ENCODE results near the gene RHEX. TPM values are rescaled to one million over a fixed set of nuclear protein-coding genes. Genes with fewer than 3 reads are reported as not detected.

RHEX gene
- polyA plus RNA-seq, 3 donors, result not detected

GRCh38 chr1:206004826-206005225 is 48.1 kb upstream of the RHEX start:
- no peaks in the 10 kb centered on the region for H3K27me3 ChIP-seq (ENCODE audit: control insufficient read depth in 2 of 2, insufficient read depth in 2 of 2, low read length in 2 of 2)
- Mint-ChIP-seq H3K36me3 (no peaks in the 10 kb centered on the region), H3K27me3 (ENCODE audit: low read depth in 3 of 3) (no peaks in the 10 kb centered on the region), H3K4me1 (peaks cover 65% of the 10 kb centered on the region), H3K4me3 (no peak overlapping the region), H3K9me3 (no peaks in the 10 kb centered on the region), H3K27ac (peak overlapping the region in 2 of 7 donors; percentile 9 to 39)
- no peaks in the 10 kb centered on the region for H3K9me3 ChIP-seq (replicated peaks in 1 of 2; ENCODE audit: control insufficient read depth in 1 of 2, insufficient read depth in 1 of 2, low read length in 2 of 2)
- TF ChIP-seq, protein P1, sequence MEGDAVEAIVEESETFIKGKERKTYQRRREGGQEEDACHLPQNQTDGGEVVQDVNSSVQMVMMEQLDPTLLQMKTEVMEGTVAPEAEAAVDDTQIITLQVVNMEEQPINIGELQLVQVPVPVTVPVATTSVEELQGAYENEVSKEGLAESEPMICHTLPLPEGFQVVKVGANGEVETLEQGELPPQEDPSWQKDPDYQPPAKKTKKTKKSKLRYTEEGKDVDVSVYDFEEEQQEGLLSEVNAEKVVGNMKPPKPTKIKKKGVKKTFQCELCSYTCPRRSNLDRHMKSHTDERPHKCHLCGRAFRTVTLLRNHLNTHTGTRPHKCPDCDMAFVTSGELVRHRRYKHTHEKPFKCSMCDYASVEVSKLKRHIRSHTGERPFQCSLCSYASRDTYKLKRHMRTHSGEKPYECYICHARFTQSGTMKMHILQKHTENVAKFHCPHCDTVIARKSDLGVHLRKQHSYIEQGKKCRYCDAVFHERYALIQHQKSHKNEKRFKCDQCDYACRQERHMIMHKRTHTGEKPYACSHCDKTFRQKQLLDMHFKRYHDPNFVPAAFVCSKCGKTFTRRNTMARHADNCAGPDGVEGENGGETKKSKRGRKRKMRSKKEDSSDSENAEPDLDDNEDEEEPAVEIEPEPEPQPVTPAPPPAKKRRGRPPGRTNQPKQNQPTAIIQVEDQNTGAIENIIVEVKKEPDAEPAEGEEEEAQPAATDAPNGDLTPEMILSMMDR (IDR thresholded peaks at IDR 0.05), result no peak
- peaks cover 53 to 58% of the 10 kb centered on the region in 2 donors for H3K4me1 ChIP-seq (ENCODE audit: control insufficient read depth in 1 of 2, insufficient read depth in 2 of 2, low read length in 2 of 2)
- H3K9ac ChIP-seq (ENCODE audit: insufficient read depth, low read length, poor library complexity, severe bottlenecking), result no peak overlapping the region
- H3K36me3 ChIP-seq (replicated peaks in 1 of 2; ENCODE audit: control insufficient read depth in 1 of 2, insufficient read depth in 2 of 2, low read length in 2 of 2), result no peaks in the 10 kb centered on the region
- no peak for DNase-seq
- peaks cover 7% of the 10 kb centered on the region for H3K79me2 ChIP-seq (ENCODE audit: insufficient read depth, low read length)
- H3K27ac ChIP-seq (ENCODE audit: low read depth in 1 of 2, low read length in 2 of 2), result no peak overlapping the region
- intact Hi-C loops (cut with micrococcal nuclease), result no loop called here
- no peak overlapping the region for H3K4me3 ChIP-seq (replicated peaks in 1 of 3; ENCODE audit: low read depth in 2 of 3, low read length in 3 of 3)
- no peak overlapping the region for H3K4me2 ChIP-seq (replicated peaks; ENCODE audit: extremely low read depth, low read length, poor library complexity, severe bottlenecking)
- 89% methylated on average over 12 of the region's 12 CpGs for WGBS (ENCODE audit: insufficient coverage)
- H4K20me1 ChIP-seq (ENCODE audit: insufficient read depth, low read length), result no peaks in the 10 kb centered on the region
- H2AFZ ChIP-seq (ENCODE audit: insufficient read depth, low read depth, low read length, poor library complexity, severe bottlenecking), result no peak overlapping the region

DNA sequence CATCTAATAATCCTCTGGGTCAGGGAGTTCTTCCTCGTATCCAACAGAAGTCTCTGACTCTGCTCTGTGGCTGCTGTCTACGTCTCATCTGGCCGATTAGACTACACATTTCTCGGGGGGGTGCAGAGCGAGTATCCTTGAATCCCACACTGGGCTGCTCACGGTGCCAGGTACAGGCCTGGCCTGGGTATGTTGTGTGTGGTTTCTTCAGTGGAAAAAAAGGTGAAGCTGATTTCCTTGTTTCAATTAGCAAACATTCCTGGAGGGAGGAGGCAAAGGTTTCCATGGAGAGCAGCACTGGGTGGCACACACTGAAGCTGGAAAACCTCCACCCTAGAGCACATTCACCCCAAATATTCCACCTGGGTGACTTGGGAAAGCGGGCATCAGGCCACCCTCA is 47.7 kb upstream of the RHEX start:
- Mint-ChIP-seq H3K27me3 (ENCODE audit: low read depth in 3 of 3) (no peaks in the 10 kb centered on the region), H3K36me3 (no peaks in the 10 kb centered on the region), H3K27ac (peak overlapping the region in 5 of 7 donors; percentile 0 to 68 (median 12)), H3K9me3 (no peaks in the 10 kb centered on the region), H3K4me1 (peaks cover 65% of the 10 kb centered on the region), H3K4me3 (no peak overlapping the region)
- Histone ChIP-seq H3K4me2 (replicated peaks; ENCODE audit: extremely low read depth, low read length, poor library complexity, severe bottlenecking) (no peak overlapping the region), H3K36me3 (replicated peaks in 1 of 2; ENCODE audit: control insufficient read depth in 1 of 2, insufficient read depth in 2 of 2, low read length in 2 of 2) (no peaks in the 10 kb centered on the region), H3K9ac (ENCODE audit: insufficient read depth, low read length, poor library complexity, severe bottlenecking) (no peak overlapping the region), H3K4me3 (replicated peaks in 1 of 3; ENCODE audit: low read depth in 2 of 3, low read length in 3 of 3) (no peak overlapping the region), H2AFZ (ENCODE audit: insufficient read depth, low read depth, low read length, poor library complexity, severe bottlenecking) (no peak overlapping the region), H3K27ac (ENCODE audit: low read depth in 1 of 2, low read length in 2 of 2) (no peak overlapping the region), H3K4me1 (ENCODE audit: control insufficient read depth in 1 of 2, insufficient read depth in 2 of 2, low read length in 2 of 2) (peaks cover 53 to 58% of the 10 kb centered on the region in 2 donors), H3K27me3 (ENCODE audit: control insufficient read depth in 2 of 2, insufficient read depth in 2 of 2, low read length in 2 of 2) (no peaks in the 10 kb centered on the region), H4K20me1 (ENCODE audit: insufficient read depth, low read length) (no peaks in the 10 kb centered on the region), H3K9me3 (replicated peaks in 1 of 2; ENCODE audit: control insufficient read depth in 1 of 2, insufficient read depth in 1 of 2, low read length in 2 of 2) (no peaks in the 10 kb centered on the region), H3K79me2 (ENCODE audit: insufficient read depth, low read length) (peaks cover 7% of the 10 kb centered on the region)
- WGBS (ENCODE audit: insufficient coverage), result 96% methylated on average over 7 of the region's 7 CpGs
- intact Hi-C loops (cut with micrococcal nuclease), result no loop called here
- no peak for DNase-seq
- TF ChIP-seq, protein P1 (IDR thresholded peaks at IDR 0.05), result no peak
